Epidermal melanocyte (primary cell): ENCODE results near the gene RASA4B.

Experiments used
- DNase-seq: peaks from one replicate; pipeline ENCODE4 v3.0.0; 2011; ENCODE audit warnings: low spot score; ENCODE audit not compliant: insufficient read length

The RASA4B gene

DNA sequence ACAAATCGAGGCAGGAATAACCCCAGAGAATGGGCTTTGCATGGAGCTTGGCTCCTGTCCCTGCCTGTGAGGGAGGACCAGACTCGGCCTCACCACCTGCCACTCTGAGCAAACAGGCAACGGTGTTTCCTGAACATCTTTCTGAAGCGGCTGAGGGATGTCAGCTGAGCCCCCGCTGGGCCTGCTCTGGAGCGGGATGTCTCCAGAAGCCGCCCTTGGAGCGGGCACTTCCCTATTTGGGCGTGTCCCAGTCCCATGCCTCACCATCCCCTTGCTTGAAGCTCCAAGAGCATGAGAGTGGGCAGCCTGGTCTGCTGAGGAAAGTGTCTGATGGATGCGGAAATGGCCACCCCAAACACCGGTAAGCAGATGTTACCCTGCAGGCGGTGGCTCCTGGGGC lies 63.1 kb downstream of the RASA4B start:
- peak; percentile 11 for DNase-seq

DNA sequence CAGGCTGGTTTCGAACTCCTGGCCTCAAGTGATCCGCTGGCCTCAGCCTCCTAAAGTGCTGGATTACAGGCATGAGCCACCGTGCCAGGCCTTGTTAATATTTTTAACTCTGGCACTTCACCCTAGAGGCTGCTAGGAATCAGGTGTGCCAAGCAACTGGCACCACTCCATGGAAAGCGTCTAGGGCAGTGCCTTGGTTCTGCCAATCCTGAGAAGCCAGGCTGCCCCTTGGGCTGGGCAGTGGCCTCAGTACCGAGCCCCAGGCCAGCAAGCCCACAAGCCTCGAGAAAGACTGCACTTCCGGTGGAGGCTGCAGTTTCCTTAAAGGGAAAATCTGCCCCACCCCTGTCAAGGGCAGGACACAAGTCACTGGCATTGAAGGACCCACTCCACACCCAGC lies 64.3 kb downstream of the RASA4B start:
- peak; percentile 1 for DNase-seq

DNA sequence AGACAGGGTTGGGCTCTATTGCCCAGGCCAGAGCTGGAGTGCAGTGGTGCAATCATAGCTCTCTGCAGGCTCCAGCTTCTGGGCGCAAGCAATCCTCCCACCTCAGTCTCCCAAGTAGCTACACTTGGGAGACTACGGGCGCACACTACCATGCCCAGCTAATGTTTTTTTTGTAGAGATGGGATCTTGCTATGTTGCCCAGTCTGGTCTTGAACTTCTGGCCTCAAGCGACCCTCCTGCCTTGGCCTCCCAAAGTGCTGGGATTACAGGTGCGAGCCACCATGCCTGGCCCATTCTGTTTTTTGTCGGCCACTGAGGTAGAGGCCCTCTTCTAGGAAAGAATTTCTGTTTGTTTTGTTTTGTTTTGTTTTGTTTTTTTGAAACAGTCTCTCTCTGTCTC lies 65.1 kb downstream of the RASA4B start:
- no peak for DNase-seq

DNA sequence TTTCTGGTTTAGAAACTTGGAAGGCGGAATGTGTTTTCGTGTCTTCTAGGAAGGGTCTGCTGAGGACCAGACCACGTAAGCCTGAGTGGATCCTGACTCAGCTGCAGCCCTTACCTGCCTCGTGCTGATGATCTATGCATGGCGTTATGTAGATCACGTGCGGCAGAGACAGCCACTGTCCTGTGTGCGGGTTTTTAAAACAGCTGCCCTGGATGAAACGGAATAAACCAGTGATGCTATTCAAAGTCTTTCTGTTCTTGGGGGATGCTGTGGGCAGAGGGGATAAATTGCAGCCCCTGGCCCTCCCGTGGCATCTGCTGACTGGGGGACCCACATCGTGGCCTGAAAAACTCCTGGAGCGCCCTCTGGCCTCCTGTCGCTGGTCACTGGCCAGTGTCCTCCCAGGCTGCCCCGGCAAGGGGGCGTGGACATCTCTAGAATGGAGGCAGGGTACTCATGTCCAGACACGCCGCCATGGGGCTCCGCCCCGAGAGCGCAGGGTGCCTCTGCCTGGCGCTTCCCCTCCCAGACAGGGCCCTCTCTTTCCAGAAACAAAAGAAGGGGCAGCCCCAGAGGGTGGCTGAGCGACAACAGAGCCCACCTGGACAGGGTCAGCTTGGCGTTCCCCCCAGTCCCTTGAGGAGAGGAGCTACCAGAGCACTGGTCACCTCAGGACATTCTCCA lies 66.1 kb downstream of the RASA4B start:
- DNase-seq = peak; percentile 15

GRCh38 chr7:102450242-102450641 lies 67.3 kb downstream of the RASA4B start:
- DNase-seq = peak; percentile 11

- no peak for DNase-seq
Measured at GRCh38 chr7:102449136-102449535, 68.4 kb downstream of the RASA4B start.

GRCh38 chr7:102447311-102447710 lies 70.3 kb downstream of the RASA4B start:
- DNase-seq = no peak

GRCh38 chr7:102446387-102447156 lies 71.0 kb downstream of the RASA4B start:
- no peak for DNase-seq

DNA sequence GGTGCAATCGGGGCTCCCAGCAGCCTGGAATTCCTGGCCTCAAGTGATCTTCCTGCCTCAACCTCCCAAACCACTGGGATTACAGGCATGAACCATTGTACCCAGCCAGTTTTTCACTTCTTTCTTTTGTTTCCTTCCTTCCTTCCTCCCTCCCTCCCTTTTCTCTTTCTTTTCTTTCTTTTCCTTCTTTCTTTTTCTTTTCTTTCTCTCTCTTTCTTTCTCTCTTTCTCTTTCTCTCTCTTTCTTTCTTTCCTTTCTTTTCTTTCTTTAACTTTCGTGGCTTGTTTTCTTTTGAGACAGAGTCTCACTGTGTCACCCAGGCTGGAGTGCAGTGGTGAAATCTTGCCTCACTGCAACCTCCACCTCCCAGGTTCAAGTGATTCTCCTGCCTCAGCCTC lies 71.9 kb downstream of the RASA4B start:
- DNase-seq = no peak

- DNase-seq = no peak
Measured at GRCh38 chr7:102444961-102445673, 72.5 kb downstream of the RASA4B start.

- peak; percentile 57 for DNase-seq
Measured at GRCh38 chr7:102439963-102440795, 77.4 kb downstream of the RASA4B start.

DNA sequence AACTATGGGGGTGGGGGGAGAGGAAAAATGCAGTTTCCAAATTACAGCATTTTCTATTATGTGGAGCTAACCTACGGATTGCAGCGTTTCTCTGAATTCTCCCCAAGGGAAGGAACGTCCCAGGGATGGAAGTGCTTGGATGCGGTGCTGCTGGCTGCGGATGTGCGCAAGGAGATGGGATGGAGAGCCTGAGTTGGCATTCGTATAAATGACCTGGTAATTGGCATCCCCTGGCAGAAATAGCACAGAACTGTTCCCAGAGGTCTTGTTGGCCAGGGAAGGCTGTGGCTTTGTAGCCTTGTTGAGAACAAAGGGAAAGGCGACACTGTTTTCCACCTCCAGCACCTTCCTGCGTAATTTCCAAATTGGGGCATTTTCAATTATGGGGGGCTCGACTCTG lies 81.5 kb downstream of the RASA4B start:
- no peak for DNase-seq

DNA sequence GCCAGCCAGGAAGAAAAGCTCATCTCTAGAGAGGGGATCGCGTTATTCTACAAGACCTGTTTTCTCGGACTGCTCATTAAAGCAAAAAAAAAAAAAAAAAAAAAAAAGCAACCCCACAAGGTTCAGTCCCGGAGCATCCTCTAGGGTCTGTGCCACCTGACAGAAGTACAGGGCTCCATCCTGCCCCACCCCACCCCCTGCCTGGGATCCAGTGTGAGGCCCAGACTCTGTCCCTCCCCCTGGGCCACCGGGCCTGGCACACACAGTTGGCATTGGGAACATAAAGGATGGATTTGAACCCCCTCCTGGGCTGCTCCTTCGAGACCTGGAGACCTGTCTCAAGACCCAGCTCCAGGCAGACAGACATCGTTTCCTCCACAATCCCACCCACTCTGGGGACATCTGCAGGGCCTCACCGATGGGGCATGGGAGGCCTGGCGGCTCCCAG lies 83.5 kb downstream of the RASA4B start:
- no peak for DNase-seq

- DNase-seq = peak; percentile 74
Measured at GRCh38 chr7:102433219-102434038, 84.1 kb downstream of the RASA4B start, which contains the start of gene ORAI2. Gene ORAI2 (plus strand): TSS chr7:102433575. CDS start chr7:102438957, 5,382 bp downstream.
